GM18868 (cell line): ENCODE data around the gene LRRC1.
"Not testable (repeated sequence)": the region's sequence is repeated elsewhere in the genome, so short reads cannot be mapped to it uniquely, and the experiment has no call there.

Source experiments
- ATAC-seq: cut with Tn5 transposase; IDR thresholded peaks from one replicate; pipeline ENCODE4 v1.9.1; 2021; ENCODE audit warnings: mild to moderate bottlenecking, moderate library complexity; ENCODE audit not compliant: unreplicated experiment

Gene LRRC1

GRCh38 chr6:53792016-53792415 lies 2.8 kb upstream of the LRRC1 start:
- no peak for ATAC-seq

GRCh38 chr6:53792973-53793317 lies 1.9 kb upstream of the LRRC1 start:
- no peak for ATAC-seq

- ATAC-seq, result peak; percentile 24
These were observed 1.3 kb upstream of the LRRC1 start for GRCh38 chr6:53793318-53794136.

- peak; percentile 38 for ATAC-seq
These were observed 577 bp upstream of the LRRC1 start for GRCh38 chr6:53794137-53794719.

- no peak for ATAC-seq
These were observed 516 bp downstream of the LRRC1 start for GRCh38 chr6:53795340-53795701.

GRCh38 chr6:53795702-53796450 lies 1.1 kb downstream of the LRRC1 start:
- no peak for ATAC-seq

GRCh38 chr6:53796451-53796780 lies 1.6 kb downstream of the LRRC1 start:
- ATAC-seq, result no peak

GRCh38 chr6:53796791-53797190 lies 2.0 kb downstream of the LRRC1 start:
- no peak for ATAC-seq

- ATAC-seq, result no peak
These were observed 2.5 kb downstream of the LRRC1 start for GRCh38 chr6:53797304-53797703.

- no peak for ATAC-seq
These were observed 4.5 kb downstream of the LRRC1 start for GRCh38 chr6:53799340-53799739.

- no peak for ATAC-seq
These were observed 6.2 kb downstream of the LRRC1 start for GRCh38 chr6:53801022-53801421.

GRCh38 chr6:53802582-53802981 lies 7.8 kb downstream of the LRRC1 start:
- no peak for ATAC-seq

- ATAC-seq, result no peak
These were observed 8.5 kb downstream of the LRRC1 start for GRCh38 chr6:53803081-53803860.

GRCh38 chr6:53805016-53805415 lies 10.2 kb downstream of the LRRC1 start:
- no peak for ATAC-seq

- no peak for ATAC-seq
These were observed 10.9 kb downstream of the LRRC1 start for GRCh38 chr6:53805725-53806124.

GRCh38 chr6:53807606-53808005 lies 12.8 kb downstream of the LRRC1 start:
- ATAC-seq, result not testable (repeated sequence)

- ATAC-seq, result no peak
These were observed 13.6 kb downstream of the LRRC1 start for GRCh38 chr6:53808302-53808881.

- ATAC-seq, result no peak
These were observed 14.9 kb downstream of the LRRC1 start for GRCh38 chr6:53809691-53810090.

- peak; percentile 78 for ATAC-seq
These were observed 16.3 kb downstream of the LRRC1 start for GRCh38 chr6:53811082-53811481.

GRCh38 chr6:53811746-53812145 lies 16.9 kb downstream of the LRRC1 start:
- no peak for ATAC-seq

GRCh38 chr6:53813096-53813495 lies 18.3 kb downstream of the LRRC1 start:
- no peak for ATAC-seq
